ENCODE measurements around the gene CNTNAP2. TPM values are rescaled to one million over a fixed set of nuclear protein-coding genes. Genes with fewer than 3 reads are reported as not detected.
"Not testable (repeated sequence)": the region's sequence is repeated elsewhere in the genome, so short reads cannot be mapped to it uniquely, and the experiment has no call there.

The CNTNAP2 gene
- total RNA-seq, 1 donor from 2014 or later: 110 TPM

GRCh38 chr7:147053746-147054145 is 937.1 kb downstream of the CNTNAP2 start:
- no peak for FAIRE-seq
- DNase-seq (ENCODE audit: low spot score in 2 of 2): no peak

GRCh38 chr7:147060070-147060469 is 943.5 kb downstream of the CNTNAP2 start:
- DNase-seq (ENCODE audit: low spot score in 2 of 2) (no peak), FAIRE-seq (no peak)

GRCh38 chr7:147062897-147063296 is 946.3 kb downstream of the CNTNAP2 start:
- DNase-seq (ENCODE audit: low spot score in 2 of 2): no peak
- FAIRE-seq: no peak

- DNase-seq (ENCODE audit: low spot score in 2 of 2): no peak
- no peak for FAIRE-seq
Measured at GRCh38 chr7:147068842-147069241, 952.2 kb downstream of the CNTNAP2 start.

GRCh38 chr7:147069771-147070170 is 953.2 kb downstream of the CNTNAP2 start:
- FAIRE-seq: no peak
- no peak for DNase-seq (ENCODE audit: low spot score in 2 of 2)

GRCh38 chr7:147070886-147071285 is 954.3 kb downstream of the CNTNAP2 start:
- FAIRE-seq (no peak), DNase-seq (ENCODE audit: low spot score in 2 of 2) (no peak)

GRCh38 chr7:147071536-147071935 is 954.9 kb downstream of the CNTNAP2 start:
- FAIRE-seq (no peak), DNase-seq (ENCODE audit: low spot score in 2 of 2) (no peak)

- DNase-seq (ENCODE audit: low spot score in 2 of 2) (no peak), FAIRE-seq (no peak)
Measured at GRCh38 chr7:147078312-147078711, 961.7 kb downstream of the CNTNAP2 start.

- FAIRE-seq (no peak), DNase-seq (ENCODE audit: low spot score in 2 of 2) (no peak)
Measured at GRCh38 chr7:147079083-147079482, 962.5 kb downstream of the CNTNAP2 start.

- FAIRE-seq (no peak), DNase-seq (ENCODE audit: low spot score in 2 of 2) (no peak)
Measured at GRCh38 chr7:147079921-147080420, 963.4 kb downstream of the CNTNAP2 start.

GRCh38 chr7:147081117-147081516 is 964.5 kb downstream of the CNTNAP2 start:
- FAIRE-seq: no peak
- no peak for DNase-seq (ENCODE audit: low spot score in 2 of 2)

GRCh38 chr7:147089051-147089461 is 972.5 kb downstream of the CNTNAP2 start:
- no peak for DNase-seq (ENCODE audit: low spot score in 2 of 2)
- no peak for FAIRE-seq

- FAIRE-seq (no peak), DNase-seq (ENCODE audit: low spot score in 2 of 2) (no peak)
Measured at GRCh38 chr7:147089608-147090007, 973.0 kb downstream of the CNTNAP2 start.

GRCh38 chr7:147096629-147097028 is 980.0 kb downstream of the CNTNAP2 start:
- FAIRE-seq (no peak), DNase-seq (ENCODE audit: low spot score in 2 of 2) (no peak)

GRCh38 chr7:147103224-147103623 is 986.6 kb downstream of the CNTNAP2 start:
- FAIRE-seq (peak; percentile 96), DNase-seq (ENCODE audit: low spot score in 2 of 2) (no peak)

GRCh38 chr7:147106746-147107145 is 990.1 kb downstream of the CNTNAP2 start:
- no peak for DNase-seq (ENCODE audit: low spot score in 2 of 2)
- FAIRE-seq: no peak

GRCh38 chr7:147114525-147114924 is 997.9 kb downstream of the CNTNAP2 start:
- not testable (repeated sequence) for FAIRE-seq; DNase-seq (ENCODE audit: low spot score in 2 of 2)

- FAIRE-seq (no peak), DNase-seq (ENCODE audit: low spot score in 2 of 2) (no peak)
Measured at GRCh38 chr7:147136352-147136751, 1019.8 kb downstream of the CNTNAP2 start.

GRCh38 chr7:147145194-147145593 is 1028.6 kb downstream of the CNTNAP2 start:
- FAIRE-seq: no peak
- no peak for DNase-seq (ENCODE audit: low spot score in 2 of 2)

- DNase-seq (ENCODE audit: low spot score in 2 of 2): no peak
- no peak for FAIRE-seq
Measured at GRCh38 chr7:147146169-147146568, 1029.6 kb downstream of the CNTNAP2 start.

GRCh38 chr7:147151661-147152060 is 1035.1 kb downstream of the CNTNAP2 start:
- FAIRE-seq (no peak), DNase-seq (ENCODE audit: low spot score in 2 of 2) (no peak)

- no peak for FAIRE-seq
Measured at GRCh38 chr7:147153571-147153970, 1037.0 kb downstream of the CNTNAP2 start.

GRCh38 chr7:147161405-147161804 is 1044.8 kb downstream of the CNTNAP2 start:
- no peak for DNase-seq (ENCODE audit: low spot score in 2 of 2)
- FAIRE-seq: no peak

More at GRCh38 chr7:147153571-147153970, 1037.0 kb downstream of the CNTNAP2 start:
- DNase-seq (ENCODE audit: low spot score in 2 of 2): no peak

Data from frontal cortex (tissue), 4 donors.